Measurements from ENCODE around the gene PGF.

GRCh38 chr14:74936731-74937130 is 18.7 kb downstream of the PGF start:
- TF ChIP-seq, protein P1, sequence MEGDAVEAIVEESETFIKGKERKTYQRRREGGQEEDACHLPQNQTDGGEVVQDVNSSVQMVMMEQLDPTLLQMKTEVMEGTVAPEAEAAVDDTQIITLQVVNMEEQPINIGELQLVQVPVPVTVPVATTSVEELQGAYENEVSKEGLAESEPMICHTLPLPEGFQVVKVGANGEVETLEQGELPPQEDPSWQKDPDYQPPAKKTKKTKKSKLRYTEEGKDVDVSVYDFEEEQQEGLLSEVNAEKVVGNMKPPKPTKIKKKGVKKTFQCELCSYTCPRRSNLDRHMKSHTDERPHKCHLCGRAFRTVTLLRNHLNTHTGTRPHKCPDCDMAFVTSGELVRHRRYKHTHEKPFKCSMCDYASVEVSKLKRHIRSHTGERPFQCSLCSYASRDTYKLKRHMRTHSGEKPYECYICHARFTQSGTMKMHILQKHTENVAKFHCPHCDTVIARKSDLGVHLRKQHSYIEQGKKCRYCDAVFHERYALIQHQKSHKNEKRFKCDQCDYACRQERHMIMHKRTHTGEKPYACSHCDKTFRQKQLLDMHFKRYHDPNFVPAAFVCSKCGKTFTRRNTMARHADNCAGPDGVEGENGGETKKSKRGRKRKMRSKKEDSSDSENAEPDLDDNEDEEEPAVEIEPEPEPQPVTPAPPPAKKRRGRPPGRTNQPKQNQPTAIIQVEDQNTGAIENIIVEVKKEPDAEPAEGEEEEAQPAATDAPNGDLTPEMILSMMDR (IDR thresholded peaks at IDR 0.05; ENCODE audit: poor library complexity) = no peak
- TF ChIP-seq EZH2 (IDR thresholded peaks at IDR 0.05; ENCODE audit: borderline replicate concordance) = no peak
- no peak for TF ChIP-seq EZH2phosphoT487 (IDR thresholded peaks at IDR 0.05; ENCODE audit: low read depth, severe bottlenecking, unreplicated experiment)

All from hepatocyte (in vitro differentiated cells).